NB4 (cell line): ENCODE results near the gene CDK10.

Experiments
- POLR2A ChIP-seq: IDR thresholded peaks from 2 replicates; pipeline ENCODE4 v1.6.1; 2011; ENCODE audit warnings: mild to moderate bottlenecking; ENCODE audit not compliant: insufficient read length; ENCODE audit errors: extremely low read depth
- TF ChIP-seq, protein P1 (sequence below): IDR thresholded peaks from one replicate; pipeline ENCODE4 v1.5.1; 2012; ENCODE audit warnings: low read depth, low read length

DNA sequence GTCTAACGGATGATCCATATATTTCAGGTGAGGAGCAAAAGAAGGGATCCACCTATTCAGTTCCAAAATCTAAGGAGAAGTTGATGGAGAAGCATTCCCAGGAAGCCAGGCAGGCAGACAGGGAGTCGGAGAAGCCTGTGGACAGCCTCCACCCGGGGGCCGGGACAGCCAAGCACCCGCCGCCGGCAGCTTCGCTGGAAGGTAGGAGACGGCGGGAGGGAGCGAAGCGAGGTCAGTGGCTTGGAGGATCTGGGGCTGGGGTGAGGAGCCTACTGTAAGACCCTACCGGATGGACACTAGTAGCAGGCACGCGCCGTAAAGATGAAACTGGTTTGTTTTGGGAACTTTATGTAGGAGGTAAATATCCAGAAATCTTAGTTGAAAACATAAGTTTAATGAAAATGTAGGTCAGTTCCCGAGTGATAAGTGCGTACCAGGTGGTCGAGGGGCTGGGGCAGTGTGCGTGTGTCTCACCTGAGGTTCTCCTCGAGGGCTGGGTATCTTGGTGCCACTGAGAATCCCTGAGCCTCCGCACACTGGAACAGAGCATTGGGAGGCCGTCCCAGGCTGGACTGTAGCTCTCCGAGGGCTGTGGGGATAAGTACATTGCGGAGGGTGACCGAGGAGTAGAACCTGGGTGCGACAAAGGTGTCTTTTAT, 28.1 kb upstream of the CDK10 start:
- TF ChIP-seq, protein P1, sequence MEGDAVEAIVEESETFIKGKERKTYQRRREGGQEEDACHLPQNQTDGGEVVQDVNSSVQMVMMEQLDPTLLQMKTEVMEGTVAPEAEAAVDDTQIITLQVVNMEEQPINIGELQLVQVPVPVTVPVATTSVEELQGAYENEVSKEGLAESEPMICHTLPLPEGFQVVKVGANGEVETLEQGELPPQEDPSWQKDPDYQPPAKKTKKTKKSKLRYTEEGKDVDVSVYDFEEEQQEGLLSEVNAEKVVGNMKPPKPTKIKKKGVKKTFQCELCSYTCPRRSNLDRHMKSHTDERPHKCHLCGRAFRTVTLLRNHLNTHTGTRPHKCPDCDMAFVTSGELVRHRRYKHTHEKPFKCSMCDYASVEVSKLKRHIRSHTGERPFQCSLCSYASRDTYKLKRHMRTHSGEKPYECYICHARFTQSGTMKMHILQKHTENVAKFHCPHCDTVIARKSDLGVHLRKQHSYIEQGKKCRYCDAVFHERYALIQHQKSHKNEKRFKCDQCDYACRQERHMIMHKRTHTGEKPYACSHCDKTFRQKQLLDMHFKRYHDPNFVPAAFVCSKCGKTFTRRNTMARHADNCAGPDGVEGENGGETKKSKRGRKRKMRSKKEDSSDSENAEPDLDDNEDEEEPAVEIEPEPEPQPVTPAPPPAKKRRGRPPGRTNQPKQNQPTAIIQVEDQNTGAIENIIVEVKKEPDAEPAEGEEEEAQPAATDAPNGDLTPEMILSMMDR: no peak
- TF ChIP-seq POLR2A: no peak
